Measurements from ENCODE around the gene INF2. TPM values are rescaled to one million over a fixed set of nuclear protein-coding genes. Genes with fewer than 3 reads are reported as not detected.
A peak's percentile ranks its signal among the peaks of the same experiment; 100 is the strongest.
"Not testable (repeated sequence)": the region's sequence is repeated elsewhere in the genome, so short reads cannot be mapped to it uniquely, and the experiment has no call there.

INF2 gene
- polyA plus RNA-seq, 1 donor = 64.2 TPM

DNA sequence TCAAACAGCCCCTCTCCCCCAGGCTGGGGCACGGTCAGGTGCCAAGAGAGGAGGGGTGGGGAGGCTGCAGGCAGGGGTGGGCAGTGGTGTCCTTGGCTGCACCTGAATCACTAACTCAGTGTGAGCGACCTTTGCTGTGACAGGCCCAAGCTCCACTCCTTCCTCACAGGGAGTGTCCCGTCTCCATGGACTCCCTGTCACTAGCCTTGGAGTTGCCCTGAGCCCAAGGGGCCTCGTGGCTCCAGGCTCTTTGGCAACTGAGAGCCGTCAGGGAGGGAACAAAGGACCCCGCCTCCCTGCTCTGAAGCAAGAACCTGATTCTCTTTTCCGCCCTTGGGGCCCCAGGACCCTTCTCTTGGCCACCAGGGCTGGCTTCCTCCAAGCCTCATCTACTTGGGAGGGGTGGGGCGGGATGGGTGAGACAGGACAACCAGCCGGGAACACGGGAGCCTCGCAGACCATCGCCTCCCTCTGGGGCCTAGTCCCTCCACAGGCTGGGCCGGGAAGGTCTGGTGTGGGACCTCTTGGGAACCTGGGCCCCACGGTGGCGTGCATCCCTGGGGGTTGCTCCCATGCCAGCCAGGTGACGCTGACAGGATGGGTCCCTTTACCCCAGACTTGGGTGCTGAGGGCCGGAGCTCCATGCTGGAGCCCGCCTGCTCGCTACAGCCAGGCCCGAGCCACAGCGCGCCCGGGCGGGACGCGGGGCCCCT lies 33.7 kb downstream of the INF2 start:
- Histone ChIP-seq H3K27ac (ENCODE audit: low read length) (no peak overlapping the region), H3K36me3 (ENCODE audit: control insufficient read depth, insufficient read depth, low read length) (peaks cover 21% of the 10 kb centered on the region), H3K4me1 (ENCODE audit: control insufficient read depth, insufficient read depth, low read length) (peaks cover 22% of the 10 kb centered on the region), H3K4me3 (ENCODE audit: low read length) (no peak overlapping the region), H3K9me3 (ENCODE audit: control insufficient read depth, low read depth, low read length) (no peaks in the 10 kb centered on the region), H3K27me3 (ENCODE audit: control insufficient read depth, insufficient read depth, low read length) (no peaks in the 10 kb centered on the region)
- no CpG with 5 or more reads among the region's 26 CpGs for WGBS (ENCODE audit: insufficient coverage, low lambda C conversion rate)
- peak in 1 of 2 donors; percentile 22 for DNase-seq

DNA sequence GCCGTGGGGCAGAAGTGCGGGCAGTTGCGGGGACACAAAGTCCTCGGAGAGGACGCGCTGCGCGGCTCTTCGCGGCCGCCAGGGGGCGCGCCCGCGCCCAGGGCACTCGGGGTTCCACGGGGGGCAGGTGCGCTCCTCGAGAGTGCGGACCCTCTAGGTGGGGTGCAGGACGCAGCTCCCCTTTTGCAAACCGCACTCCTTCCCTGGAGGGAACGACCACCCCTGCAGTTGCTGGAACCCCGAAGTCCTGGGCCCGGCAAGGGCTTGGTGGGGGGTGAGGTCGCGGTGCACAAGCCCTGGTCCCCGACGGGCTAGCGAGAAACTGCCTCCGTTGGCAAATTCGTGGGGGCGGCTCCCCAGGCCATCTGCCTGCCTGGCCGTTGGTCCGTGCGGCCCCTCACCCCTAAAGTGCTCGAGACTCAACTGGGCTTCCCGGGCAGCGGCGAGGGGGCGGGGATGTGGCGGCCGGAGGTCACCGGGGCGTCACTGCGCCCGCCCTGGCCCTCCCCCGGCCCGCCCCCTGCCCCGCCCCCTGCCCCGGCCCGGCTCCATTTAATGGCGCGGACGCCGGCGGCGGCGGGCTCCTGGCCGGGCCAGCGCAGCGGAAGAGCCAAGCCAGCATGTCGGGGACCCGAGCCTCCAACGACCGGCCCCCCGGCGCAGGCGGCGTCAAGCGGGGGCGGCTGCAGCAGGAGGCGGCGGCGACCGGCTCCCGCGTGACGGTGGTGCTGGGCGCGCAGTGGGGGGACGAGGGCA lies 34.4 kb downstream of the INF2 start, which contains the start of gene ADSS1:
ADSS1 (plus strand) TSS at position 579 of the 756 bp plus-strand sequence; CDS start at position 621, 42 bp downstream.
- no peaks in the 10 kb centered on the region for H3K27me3 ChIP-seq (ENCODE audit: control insufficient read depth, insufficient read depth, low read length)
- WGBS (ENCODE audit: insufficient coverage, low lambda C conversion rate) = no CpG with 5 or more reads among the region's 82 CpGs
- peak within 1 kb of the TSS; percentile 75 for H3K4me3 ChIP-seq (ENCODE audit: low read length)
- peaks cover 18% of the 10 kb centered on the region for H3K36me3 ChIP-seq (ENCODE audit: control insufficient read depth, insufficient read depth, low read length)
- DNase-seq = peak; percentile 51 to 68
- peaks cover 22% of the 10 kb centered on the region for H3K4me1 ChIP-seq (ENCODE audit: control insufficient read depth, insufficient read depth, low read length)
- no peak within 1 kb of the TSS for H3K27ac ChIP-seq (ENCODE audit: low read length)
- no peaks in the 10 kb centered on the region for H3K9me3 ChIP-seq (ENCODE audit: control insufficient read depth, low read depth, low read length)

DNA sequence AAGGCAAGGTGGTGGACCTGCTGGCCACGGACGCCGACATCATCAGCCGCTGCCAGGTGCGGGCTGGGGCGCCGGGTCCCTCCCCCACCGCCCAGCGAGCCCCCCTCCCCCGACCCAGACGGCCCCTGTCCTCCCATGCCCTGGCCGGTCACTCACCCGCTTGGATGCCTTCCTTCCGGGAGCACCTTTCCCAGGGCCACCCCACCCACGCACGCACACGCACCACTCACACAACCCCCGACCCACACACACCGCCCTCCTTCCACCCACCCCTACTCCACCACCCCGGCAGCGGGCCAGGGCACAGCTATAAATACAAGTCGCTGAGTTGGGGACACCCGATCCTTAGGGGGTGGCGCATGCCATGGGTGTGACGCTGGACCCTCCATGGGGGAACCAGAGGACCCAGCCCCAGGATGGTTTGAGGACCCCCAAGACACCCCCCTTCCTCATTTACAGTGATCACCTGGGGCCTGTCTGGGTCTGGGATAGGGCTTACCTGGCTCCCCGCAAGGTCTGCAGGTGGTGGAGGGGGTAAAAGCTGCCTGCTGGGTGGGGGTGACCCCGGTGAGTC lies 35.1 kb downstream of the INF2 start:
- DNase-seq = peak in 1 of 2 donors; percentile 50
- Histone ChIP-seq H3K9me3 (ENCODE audit: control insufficient read depth, low read depth, low read length) (no peaks in the 10 kb centered on the region), H3K4me1 (ENCODE audit: control insufficient read depth, insufficient read depth, low read length) (peaks cover 22% of the 10 kb centered on the region), H3K4me3 (ENCODE audit: low read length) (peak overlapping the region; percentile 10), H3K27me3 (ENCODE audit: control insufficient read depth, insufficient read depth, low read length) (no peaks in the 10 kb centered on the region), H3K36me3 (ENCODE audit: control insufficient read depth, insufficient read depth, low read length) (peaks cover 13% of the 10 kb centered on the region), H3K27ac (ENCODE audit: low read length) (no peak overlapping the region)
- WGBS (ENCODE audit: insufficient coverage, low lambda C conversion rate) = no CpG with 5 or more reads among the region's 27 CpGs

DNA sequence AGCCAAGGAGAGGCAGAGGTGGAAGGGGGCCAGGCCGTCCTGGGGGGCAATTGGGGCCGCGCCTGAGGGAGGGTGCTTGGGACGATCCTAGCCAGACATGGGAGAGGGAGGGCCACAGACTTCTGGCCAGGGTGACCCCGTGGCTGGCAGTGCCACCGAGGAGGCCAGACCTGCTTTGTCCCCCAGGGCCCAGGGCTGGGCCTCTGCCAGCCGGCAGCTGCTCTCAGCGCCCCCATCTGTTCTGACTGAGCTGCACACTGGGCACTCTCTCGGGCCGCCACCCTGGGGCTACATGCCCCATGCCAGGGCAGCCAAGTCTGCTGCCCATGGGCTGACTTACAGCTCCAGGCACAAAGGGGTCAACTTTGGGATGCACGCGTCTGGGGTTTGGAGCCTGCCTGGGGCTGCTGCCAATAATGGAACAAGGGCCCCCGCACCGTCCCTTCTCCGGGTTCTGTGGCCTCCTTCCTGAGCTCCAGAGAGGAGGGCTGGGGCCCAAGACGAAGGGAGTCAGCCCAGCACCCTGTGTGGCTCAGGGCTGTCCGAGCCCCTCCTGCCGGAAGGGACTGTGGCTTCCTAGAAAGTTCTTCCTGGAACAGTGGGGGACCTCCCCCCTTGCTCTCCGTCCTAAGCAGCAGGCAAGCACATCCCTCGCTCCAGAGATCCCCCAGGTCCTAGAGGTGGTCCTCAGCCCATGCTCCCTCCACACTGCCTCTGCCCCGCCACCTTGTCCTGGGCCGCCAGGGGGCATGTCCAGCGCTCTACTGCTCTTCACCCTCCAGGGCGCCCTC lies 35.8 kb downstream of the INF2 start:
- peak; percentile 43 to 44 for DNase-seq
- Histone ChIP-seq H3K27me3 (ENCODE audit: control insufficient read depth, insufficient read depth, low read length) (no peaks in the 10 kb centered on the region), H3K4me3 (ENCODE audit: low read length) (peak overlapping the region; percentile 10), H3K36me3 (ENCODE audit: control insufficient read depth, insufficient read depth, low read length) (peaks cover 13% of the 10 kb centered on the region), H3K27ac (ENCODE audit: low read length) (no peak overlapping the region), H3K4me1 (ENCODE audit: control insufficient read depth, insufficient read depth, low read length) (peaks cover 22% of the 10 kb centered on the region), H3K9me3 (ENCODE audit: control insufficient read depth, low read depth, low read length) (no peaks in the 10 kb centered on the region)
- no CpG with 5 or more reads among the region's 24 CpGs for WGBS (ENCODE audit: insufficient coverage, low lambda C conversion rate)

DNA sequence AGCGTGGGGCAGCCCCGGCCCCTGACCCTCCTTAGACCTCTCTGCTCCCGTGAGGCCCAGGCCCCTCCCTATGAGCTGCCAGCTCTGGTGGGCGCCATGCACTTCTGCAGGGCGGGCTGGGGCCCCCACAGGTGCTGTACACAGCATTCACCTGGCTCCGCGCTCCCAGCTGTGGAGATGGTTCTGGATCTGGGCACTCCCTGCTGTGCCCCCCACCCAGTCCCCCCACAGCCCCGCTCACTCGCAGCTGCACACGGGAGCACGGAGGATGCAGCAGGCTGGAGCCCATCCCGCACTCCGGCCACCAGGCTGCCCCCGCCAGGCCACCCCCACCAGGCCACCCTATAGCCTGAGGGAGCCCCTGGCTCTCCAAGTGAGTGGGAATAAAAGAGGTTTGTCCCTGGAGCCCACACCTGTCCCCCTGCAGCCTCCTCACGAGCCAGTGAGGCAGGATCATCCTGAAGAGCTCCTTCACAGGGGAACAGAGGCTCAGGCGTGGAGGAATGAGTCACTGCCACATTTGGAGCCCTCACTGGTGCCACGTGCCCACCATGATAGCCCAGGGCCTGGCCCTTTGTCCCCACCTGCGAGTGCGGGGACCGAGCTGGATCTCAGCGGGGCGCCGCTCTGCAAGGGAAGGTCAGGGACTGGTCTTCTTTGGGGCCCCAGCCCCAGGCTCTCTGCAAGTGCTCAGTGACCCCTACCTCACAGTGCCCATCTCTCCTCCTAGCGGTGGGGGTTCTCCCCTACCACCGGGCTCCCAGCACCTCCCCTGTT lies 36.5 kb downstream of the INF2 start:
- Histone ChIP-seq H3K27me3 (ENCODE audit: control insufficient read depth, insufficient read depth, low read length) (no peaks in the 10 kb centered on the region), H3K4me3 (ENCODE audit: low read length) (no peak overlapping the region), H3K36me3 (ENCODE audit: control insufficient read depth, insufficient read depth, low read length) (peaks cover 11% of the 10 kb centered on the region), H3K27ac (ENCODE audit: low read length) (no peak overlapping the region), H3K9me3 (ENCODE audit: control insufficient read depth, low read depth, low read length) (no peaks in the 10 kb centered on the region), H3K4me1 (ENCODE audit: control insufficient read depth, insufficient read depth, low read length) (peaks cover 22% of the 10 kb centered on the region)
- DNase-seq = no peak
- no CpG with 5 or more reads among the region's 25 CpGs for WGBS (ENCODE audit: insufficient coverage, low lambda C conversion rate)

DNA sequence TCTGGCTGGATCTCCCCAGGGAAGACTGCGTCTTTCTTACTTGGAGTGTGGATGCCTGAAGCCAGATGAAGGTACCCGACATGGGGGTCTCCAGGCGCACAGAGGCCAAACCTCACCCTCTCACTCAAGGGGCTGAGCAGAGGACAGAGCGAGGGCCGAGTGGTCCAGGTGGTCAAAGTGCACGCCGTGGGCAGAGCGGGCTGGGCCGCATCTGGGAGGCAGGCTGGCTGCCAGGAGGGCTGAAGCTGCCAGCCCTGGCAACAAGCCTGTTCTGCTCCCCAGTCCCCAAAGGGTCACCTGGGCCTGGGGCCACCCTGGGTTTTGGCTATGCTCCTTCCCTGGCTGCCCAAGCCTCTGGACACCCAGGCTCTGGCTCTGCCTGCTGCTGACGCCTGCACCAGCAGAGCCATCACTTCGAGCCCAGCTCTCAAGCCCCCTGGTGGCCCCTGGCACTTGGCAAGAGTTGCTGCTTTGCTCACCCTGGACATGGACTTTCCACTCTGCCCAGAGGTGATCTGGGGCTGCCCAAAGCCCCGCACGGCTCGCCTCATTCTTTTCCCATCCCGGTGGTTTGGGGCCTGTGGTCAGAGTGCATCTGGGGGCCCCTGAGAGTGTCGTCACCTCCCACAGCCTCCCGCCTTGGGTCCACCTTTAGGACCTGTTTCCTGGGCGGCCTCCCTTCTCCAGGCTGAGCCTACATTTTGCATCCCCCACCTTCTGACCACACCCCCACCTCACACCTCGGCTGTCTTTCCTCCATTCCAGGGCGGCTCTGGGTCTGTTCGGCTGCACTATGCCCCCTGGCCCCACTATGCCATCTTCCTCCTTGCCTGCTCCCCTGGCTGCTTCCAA lies 37.4 kb downstream of the INF2 start:
- Histone ChIP-seq H3K9me3 (ENCODE audit: control insufficient read depth, low read depth, low read length) (no peaks in the 10 kb centered on the region), H3K36me3 (ENCODE audit: control insufficient read depth, insufficient read depth, low read length) (peaks cover 3% of the 10 kb centered on the region), H3K27ac (ENCODE audit: low read length) (no peak overlapping the region), H3K27me3 (ENCODE audit: control insufficient read depth, insufficient read depth, low read length) (no peaks in the 10 kb centered on the region), H3K4me3 (ENCODE audit: low read length) (no peak overlapping the region), H3K4me1 (ENCODE audit: control insufficient read depth, insufficient read depth, low read length) (peaks cover 22% of the 10 kb centered on the region)
- 80% methylated on average over 1 of the region's 21 CpGs for WGBS (ENCODE audit: insufficient coverage, low lambda C conversion rate)
- DNase-seq = peak in 1 of 2 donors; percentile 27

DNA sequence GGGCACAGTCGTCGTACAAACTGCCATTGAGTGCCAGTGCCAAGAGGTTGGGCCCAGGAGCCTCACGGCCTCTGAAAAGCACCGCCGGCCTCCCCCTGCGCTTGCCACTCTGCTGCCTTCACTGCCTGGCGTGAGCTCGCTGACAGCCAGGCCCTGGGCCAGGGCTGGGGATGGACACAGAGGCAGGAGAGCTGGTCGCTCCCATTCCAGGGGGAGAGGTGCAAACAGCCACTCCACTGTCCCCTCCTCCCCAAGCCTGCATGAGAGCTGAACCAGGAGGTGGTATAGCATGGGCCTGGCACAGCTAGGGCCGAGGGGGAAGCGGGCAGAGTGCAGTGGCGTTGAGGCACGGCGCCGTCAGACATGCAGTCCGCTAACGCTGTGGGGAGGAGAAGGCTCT lies 39.2 kb downstream of the INF2 start:
- Histone ChIP-seq H3K4me3 (ENCODE audit: low read length) (no peak overlapping the region), H3K4me1 (ENCODE audit: control insufficient read depth, insufficient read depth, low read length) (peaks cover 16% of the 10 kb centered on the region), H3K27me3 (ENCODE audit: control insufficient read depth, insufficient read depth, low read length) (no peaks in the 10 kb centered on the region), H3K9me3 (ENCODE audit: control insufficient read depth, low read depth, low read length) (no peaks in the 10 kb centered on the region), H3K27ac (ENCODE audit: low read length) (no peak overlapping the region), H3K36me3 (ENCODE audit: control insufficient read depth, insufficient read depth, low read length) (no peaks in the 10 kb centered on the region)
- WGBS (ENCODE audit: insufficient coverage, low lambda C conversion rate) = no CpG with 5 or more reads among the region's 17 CpGs
- DNase-seq = no peak

DNA sequence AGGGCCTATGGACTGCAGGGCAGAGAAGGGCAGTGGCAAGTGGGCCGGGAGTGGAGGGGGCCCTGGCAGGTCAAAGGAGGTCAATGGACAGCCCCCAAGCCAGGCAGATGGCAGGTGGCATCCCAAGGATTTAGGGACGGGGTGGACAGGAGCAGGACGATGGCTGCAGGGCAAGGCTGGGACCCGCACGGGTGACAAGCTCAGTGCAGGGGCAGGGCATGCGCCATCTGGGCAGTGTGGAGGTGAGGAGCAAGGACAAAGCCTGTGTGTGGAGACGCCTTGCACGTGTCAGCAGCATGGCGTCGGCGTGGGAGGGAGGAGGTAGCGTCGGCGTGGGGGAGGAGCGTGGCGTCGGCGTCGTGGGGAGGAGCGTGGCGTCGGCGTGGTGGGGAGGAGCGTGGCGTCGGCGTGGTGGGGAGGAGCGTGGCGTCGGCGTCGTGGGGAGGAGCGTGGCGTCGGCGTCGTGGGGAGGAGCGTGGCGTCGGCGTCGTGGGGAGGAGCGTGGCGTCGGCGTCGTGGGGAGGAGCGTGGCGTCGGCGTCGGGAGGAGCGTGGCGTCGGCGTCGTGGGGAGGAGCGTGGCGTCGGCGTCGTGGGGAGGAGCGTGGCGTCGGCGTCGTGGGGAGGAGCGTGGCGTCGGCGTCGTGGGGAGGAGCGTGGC lies 39.9 kb downstream of the INF2 start:
- H3K27ac ChIP-seq (ENCODE audit: low read length); H3K36me3 ChIP-seq (ENCODE audit: control insufficient read depth, insufficient read depth, low read length); H3K27me3 ChIP-seq (ENCODE audit: control insufficient read depth, insufficient read depth, low read length); H3K4me3 ChIP-seq (ENCODE audit: low read length); DNase-seq; H3K9me3 ChIP-seq (ENCODE audit: control insufficient read depth, low read depth, low read length): not testable (repeated sequence)
- peaks cover 16% of the 10 kb centered on the region for H3K4me1 ChIP-seq (ENCODE audit: control insufficient read depth, insufficient read depth, low read length)
- WGBS (ENCODE audit: insufficient coverage, low lambda C conversion rate) = no CpG with 5 or more reads among the region's 73 CpGs

DNA sequence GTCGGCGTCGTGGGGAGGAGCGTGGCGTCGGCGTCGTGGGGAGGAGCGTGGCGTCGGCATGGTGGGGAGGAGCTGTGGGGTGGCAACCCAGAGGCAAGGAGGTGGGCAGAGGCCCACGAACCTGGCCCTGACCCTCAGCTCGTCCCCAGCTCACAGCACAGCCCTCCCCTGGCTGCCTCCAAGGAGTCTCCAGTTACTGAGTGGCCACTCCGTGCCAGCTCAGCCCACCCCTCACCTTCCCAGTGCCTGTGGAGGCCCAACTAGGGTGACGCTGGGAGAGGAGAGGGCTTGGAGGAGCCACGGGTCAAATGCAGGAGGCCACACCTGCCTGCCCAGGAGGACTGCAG lies 40.4 kb downstream of the INF2 start:
- H3K27me3 ChIP-seq (ENCODE audit: control insufficient read depth, insufficient read depth, low read length) = no peaks in the 10 kb centered on the region
- no peak for DNase-seq
- H3K4me3 ChIP-seq (ENCODE audit: low read length) = no peak overlapping the region
- no peaks in the 10 kb centered on the region for H3K36me3 ChIP-seq (ENCODE audit: control insufficient read depth, insufficient read depth, low read length)
- no peak overlapping the region for H3K27ac ChIP-seq (ENCODE audit: low read length)
- H3K9me3 ChIP-seq (ENCODE audit: control insufficient read depth, low read depth, low read length) = no peaks in the 10 kb centered on the region
- WGBS (ENCODE audit: insufficient coverage, low lambda C conversion rate) = no CpG with 5 or more reads among the region's 16 CpGs
- peaks cover 12% of the 10 kb centered on the region for H3K4me1 ChIP-seq (ENCODE audit: control insufficient read depth, insufficient read depth, low read length)

All from large intestine (tissue), 3 donors.